Heart left ventricle (tissue), 16 donors: ENCODE results near the gene FARP1. TPM values are rescaled to one million over a fixed set of nuclear protein-coding genes. Genes with fewer than 3 reads are reported as not detected.
A peak's percentile ranks its signal among the peaks of the same experiment; 100 is the strongest.

Experiments
- ATAC-seq, 4 donors: fragments of 200-7000 bp; cut with Tn5 transposase; one replicate each; pipeline ENCODE4 v1.9.1; 2020 to 2022; ENCODE audit warnings: moderate library complexity in 4 of 4, mild to moderate bottlenecking in 3 of 4, moderate number of reproducible peaks in 1 of 4
- DNase-seq, 5 donors: peaks; one replicate each; pipeline ENCODE4 v3.0.0-alpha.2; 2020
- H3K27ac ChIP-seq, 12 donors: fragments of 200-600 bp; sonication (generic) in 4 of 12; one replicate each; pipeline versions ENCODE4 v1.5.0 to v1.8.0; 2016 to 2022; ENCODE audit warnings: mild to moderate bottlenecking in 2 of 12
- H3K27me3 ChIP-seq, 9 donors: fragments of 200-600 bp; sonication (generic) in 2 of 9; one replicate each; pipeline versions ENCODE4 v1.5.1 to v1.8.0; 2016 to 2022; ENCODE audit warnings: mild to moderate bottlenecking in 3 of 9
- H3K36me3 ChIP-seq, 9 donors: fragments of 200-600 bp; sonication (generic) in 2 of 9; one replicate each; pipeline versions ENCODE4 v1.5.0 to v1.8.0; 2018 to 2022; ENCODE audit warnings: mild to moderate bottlenecking in 2 of 9
- H3K4me1 ChIP-seq, 12 donors: fragments of 200-600 bp; sonication (generic) in 4 of 12; one replicate each; pipeline versions ENCODE4 v1.5.0 to v1.8.0; 2016 to 2022; ENCODE audit warnings: mild to moderate bottlenecking in 3 of 12
- H3K4me3 ChIP-seq, 12 donors: fragments of 200-600 bp; sonication (generic) in 4 of 12; one replicate each; pipeline versions ENCODE4 v1.5.0 to v1.8.0; 2017 to 2022; ENCODE audit warnings: mild to moderate bottlenecking in 9 of 12, moderate library complexity in 4 of 12
- H3K9me3 ChIP-seq, 12 donors: fragments of 200-600 bp; sonication (generic) in 4 of 12; one replicate each; pipeline versions ENCODE4 v1.5.0 to v1.8.0; 2016 to 2022; ENCODE audit warnings: mild to moderate bottlenecking in 1 of 12
- CTCF ChIP-seq, 12 donors: fragments of 200-600 bp; sonication (generic) in 4 of 12; IDR thresholded peaks; one replicate each; pipeline versions ENCODE4 v1.5.0 to v1.8.0; 2018 to 2022; ENCODE audit warnings: antibody characterized with exemption in 12 of 12, mild to moderate bottlenecking in 5 of 12
- POLR2A ChIP-seq, 2 donors: fragments of 450-650 bp; IDR thresholded peaks; one replicate each; pipeline ENCODE4 v1.6.1; 2017; ENCODE audit warnings: antibody characterized with exemption in 2 of 2, mild to moderate bottlenecking in 2 of 2, moderate library complexity in 2 of 2
- WGBS, 4 donors: extraction: QIAGEN DNeasy Blood & Tissue Kit in 2 of 4; methylation state at CpG; one replicate each; pipeline versions ENCODE4 v1.1.5 to v1.1.7; 2013 to 2018; 5-methylcytosine and 5-hydroxymethylcytosine counted together
- intact Hi-C, 10 donors: fragments of 100-400 bp; cut with DNase I; formaldehyde crosslinking; loops; one replicate each; pipeline versions ENCODE4 v1.11.1 to v1.14.2; 2022
- polyA plus RNA-seq, 2 donors: library from polyadenylated mRNA; stranded (reverse); fragments of 200-250 nt; gene quantifications; one replicate each; pipeline ENCODE4 v1.2.3, GENCODE V29; 2013
- total RNA-seq, 9 donors: library from RNA; depleted of rRNA in 2 of 9; stranded (reverse); fragments of >200 nt in 2 of 9; fragmentation: NEBNext Ultra II Directional in 3 of 9; extraction: Animal tissue kit (Norgen Biotek cat#: 25700) in 3 of 9; gene quantifications; one replicate each; pipeline versions ENCODE4 v1.1.0 to v1.2.4, GENCODE V29; 2016 to 2023
- donor health status: ischemic (EF 13 %, LVEDD 7.1; RV severe dilation, severe dysfunction).
- donor health status: healthy with polysubstance abuse.
- donor health status: DM: no; HTN: yes; CAD: no.
- donor health status: DM: no; HTN: no; CAD: no.
- donor health status: ischemic (EF 25% LVEDD 6.9; RV normal size, moderate dysfunction).
- donor health status: ischemic (EF 25% LVEDD 5.7; RV mildly dilated, moderate dysfunction).
- donor health status: healthy.
- donor health status: DM: yes; HTN: yes; CAD: no.
- donor health status: ischemic (EF 35%, LVEDD 5.7; RV mildly dilated, moderate dysfunction).
- donor health status: nonischemic (EF 11% LVEDD 7.7; RV severe dilation, severe dysfunction).
- donor health status: DM: yes; HTN: yes; CAD: no.
- donor health status: PGD.
- donor health status: ischemic (EF 29% LVEDD 5.4; RV normal size, mild dysfunction).
- donor health status: nonischemic (EF 23%, LVEDD 6.1; RV moderate dilation, normal function).

FARP1 gene
- total and polyA plus RNA-seq, 11 donors = 7.7 to 51.8 (median 22.3) TPM

GRCh38 chr13:98291658-98292057 is 148.8 kb downstream of the FARP1 start:
- no peak for DNase-seq
- TF ChIP-seq POLR2A (IDR thresholded peaks at IDR 0.05) (no peak), CTCF (IDR thresholded peaks at IDR 0.05) (no peak)
- 85 to 94% (median 91%) methylated on average over 2 of the region's 2 CpGs for WGBS, 4 donors
- intact Hi-C loops = no loop called here
- peak in 1 of 4 donors; percentile 20 for ATAC-seq
- Histone ChIP-seq H3K9me3 (no peaks in the 10 kb centered on the region), H3K27me3 (no peaks in the 10 kb centered on the region), H3K4me1 (peaks cover 0 to 9% (median 0%) of the 10 kb centered on the region in 12 donors), H3K36me3 (no peaks in the 10 kb centered on the region), H3K27ac (no peak overlapping the region), H3K4me3 (no peak overlapping the region)

- WGBS, 4 donors = 90 to 98% (median 97%) methylated on average over 2 of the region's 2 CpGs
- H3K4me1 ChIP-seq = peaks cover 0 to 9% (median 0%) of the 10 kb centered on the region in 12 donors
- ATAC-seq (no peak), DNase-seq (no peak)
- intact Hi-C loops = no loop called here
- TF ChIP-seq CTCF (IDR thresholded peaks at IDR 0.05) = no peak
- TF ChIP-seq POLR2A (IDR thresholded peaks at IDR 0.05) = no peak
- no peak overlapping the region for H3K27ac ChIP-seq
- no peaks in the 10 kb centered on the region for H3K36me3 ChIP-seq
- H3K9me3 ChIP-seq = no peaks in the 10 kb centered on the region
- no peaks in the 10 kb centered on the region for H3K27me3 ChIP-seq
- H3K4me3 ChIP-seq = no peak overlapping the region
Observed at GRCh38 chr13:98293103-98293502, 150.2 kb downstream of the FARP1 start.

- no peak overlapping the region for H3K27ac ChIP-seq
- H3K4me3 ChIP-seq = no peak overlapping the region
- ATAC-seq (no peak), DNase-seq (no peak)
- peaks cover 0 to 9% (median 0%) of the 10 kb centered on the region in 12 donors for H3K4me1 ChIP-seq
- intact Hi-C loops = no loop called here
- WGBS, 4 donors = 89 to 95% (median 92%) methylated on average over 4 of the region's 4 CpGs
- H3K9me3 ChIP-seq = no peaks in the 10 kb centered on the region
- H3K27me3 ChIP-seq = no peaks in the 10 kb centered on the region
- no peaks in the 10 kb centered on the region for H3K36me3 ChIP-seq
- no peak for TF ChIP-seq POLR2A (IDR thresholded peaks at IDR 0.05)
- no peak for TF ChIP-seq CTCF (IDR thresholded peaks at IDR 0.05)
Observed at GRCh38 chr13:98293570-98294142, 150.8 kb downstream of the FARP1 start.

GRCh38 chr13:98295371-98295770 is 152.5 kb downstream of the FARP1 start:
- no peaks in the 10 kb centered on the region for H3K27me3 ChIP-seq
- DNase-seq (no peak), ATAC-seq (no peak)
- intact Hi-C loops = no loop called here
- H3K9me3 ChIP-seq = no peaks in the 10 kb centered on the region
- TF ChIP-seq CTCF (IDR thresholded peaks at IDR 0.05) = no peak
- TF ChIP-seq POLR2A (IDR thresholded peaks at IDR 0.05) = no peak
- WGBS, 4 donors = 61 to 73% (median 69%) methylated on average over 2 of the region's 2 CpGs
- H3K4me1 ChIP-seq = peaks cover 0 to 23% (median 13%) of the 10 kb centered on the region in 12 donors
- no peak overlapping the region for H3K27ac ChIP-seq
- no peaks in the 10 kb centered on the region for H3K36me3 ChIP-seq
- no peak overlapping the region for H3K4me3 ChIP-seq
